H1 (cell line): ENCODE measurements around the gene RARB. TPM values are rescaled to one million over a fixed set of nuclear protein-coding genes. Genes with fewer than 3 reads are reported as not detected.

ENCODE experiments used
- CTCF ChIA-PET: fragments of 300-600 bp; sonication (Branson Sonifier 250); formaldehyde crosslinking; loops from one replicate; lab custom pipeline; 2021; ENCODE audit not compliant: partially characterized antibody; lab: Charles Lee
- POLR2A ChIA-PET: fragments of 300-600 bp; sonication (Branson Sonifier 250); formaldehyde crosslinking; loops from one replicate; lab custom pipeline; 2021; ENCODE audit warnings: inconsistent platforms; ENCODE audit not compliant: partially characterized antibody; lab: Charles Lee
- DNase-seq, 2 experiments: peaks; one replicate each; pipeline versions ENCODE4 v3.0.0 to v3.0.0-alpha.2; 2010 to 2022; ENCODE audit warnings: low spot score in 2 of 2, low read depth in 1 of 2, mixed read lengths in 1 of 2
- FAIRE-seq: peaks from 2 replicates; lab custom pipeline; 2011; peaks lifted over from hg19 to GRCh38; lab: Jason Lieb, UNC
- H2AFZ ChIP-seq: 2 replicates; pipeline ENCODE4 v1.8.1; 2012; ENCODE audit warnings: low read length, inconsistent platforms
- H2AK5ac ChIP-seq: 2 replicates; pipeline ENCODE4 v1.6.1; 2013; ENCODE audit warnings: low read depth, low read length
- H2BK120ac ChIP-seq: replicated peaks from 2 replicates; pipeline ENCODE3; 2013; ENCODE audit warnings: low read depth, low read length, inconsistent platforms
- H2BK12ac ChIP-seq: 2 replicates; pipeline ENCODE4 v1.6.1; 2013; ENCODE audit warnings: low read depth, low read length
- H2BK15ac ChIP-seq: 2 replicates; pipeline ENCODE4 v1.6.1; 2013; ENCODE audit warnings: low read length
- H2BK20ac ChIP-seq: 2 replicates; pipeline ENCODE4 v1.6.1; 2013; ENCODE audit warnings: low read length
- H2BK5ac ChIP-seq: 2 replicates; pipeline ENCODE4 v1.6.1; 2013; ENCODE audit warnings: low read depth, low read length
- H3K14ac ChIP-seq: 2 replicates; pipeline ENCODE4 v1.6.1; 2013; ENCODE audit warnings: inconsistent platforms; ENCODE audit not compliant: insufficient read length
- H3K18ac ChIP-seq: 2 replicates; pipeline ENCODE4 v1.6.1; 2013; ENCODE audit warnings: low read length; ENCODE audit errors: extremely low read depth
- H3K23ac ChIP-seq: 2 replicates; pipeline ENCODE4 v1.6.1; 2013; ENCODE audit warnings: inconsistent platforms; ENCODE audit not compliant: insufficient read length
- H3K23me2 ChIP-seq: 2 replicates; pipeline ENCODE4 v1.6.1; 2013; ENCODE audit warnings: low read depth, low read length
- H3K27ac ChIP-seq: 2 replicates; pipeline ENCODE4 v1.6.1; 2011; ENCODE audit warnings: low read depth, low read length, inconsistent platforms
- H3K27me3 ChIP-seq, 4 experiments: replicated peaks in 1 of 4; 1 replicate in 1 of 4; 2 replicates in 3 of 4; pipeline versions ENCODE4 v1.6.1 to v1.8.1; 2011 to 2013; ENCODE audit warnings: low read length in 3 of 4, mild to moderate bottlenecking in 3 of 4, inconsistent platforms in 2 of 4, mixed read lengths in 2 of 4, moderate library complexity in 1 of 4; ENCODE audit not compliant: control insufficient read depth in 3 of 4, insufficient read depth in 3 of 4; ENCODE audit errors: extremely low read depth in 1 of 4
- H3K36me3 ChIP-seq, 4 experiments: 2 replicates each; pipeline versions ENCODE4 v1.6.1 to v1.8.1; 2011 to 2013; ENCODE audit warnings: mild to moderate bottlenecking in 4 of 4, low read length in 3 of 4, moderate library complexity in 2 of 4, control low read depth in 1 of 4, inconsistent platforms in 1 of 4; ENCODE audit not compliant: insufficient read depth in 4 of 4, control insufficient read depth in 2 of 4
- H3K4ac ChIP-seq: replicated peaks from 2 replicates; pipeline ENCODE3; 2013; ENCODE audit warnings: low read length, low read depth, mixed read lengths, inconsistent platforms; ENCODE audit not compliant: insufficient read length
- H3K4me1 ChIP-seq, 4 experiments: replicated peaks in 1 of 4; 1 replicate in 1 of 4; 2 replicates in 3 of 4; pipeline versions ENCODE4 v1.6.1 to v1.8.1; 2011 to 2013; ENCODE audit warnings: low read length in 3 of 4, inconsistent platforms in 2 of 4, mixed read lengths in 1 of 4; ENCODE audit not compliant: insufficient read depth in 4 of 4, control insufficient read depth in 3 of 4
- H3K4me2 ChIP-seq, 2 experiments: 2 replicates each; pipeline versions ENCODE4 v1.6.1 to v1.8.1; 2011 to 2013; ENCODE audit warnings: low read depth in 2 of 2, low read length in 2 of 2, control low read depth in 1 of 2, inconsistent platforms in 1 of 2, mild to moderate bottlenecking in 1 of 2; ENCODE audit not compliant: insufficient read depth in 1 of 2
- H3K4me3 ChIP-seq, 4 experiments: fragments of 200-600, 300-600 bp in 1 of 4; sonication (generic), shearing (Covaris generic), sonication (Bioruptor Twin) in 1 of 4; 2 replicates each; pipeline versions ENCODE4 v1.5.1 to v1.8.1; 2011 to 2016; ENCODE audit warnings: low read length in 4 of 4, low read depth in 3 of 4, control low read depth in 2 of 4, inconsistent platforms in 2 of 4, mild to moderate bottlenecking in 2 of 4, mixed read lengths in 1 of 4, moderate library complexity in 1 of 4; ENCODE audit not compliant: insufficient read depth in 2 of 4; ENCODE audit errors: extremely low read depth in 1 of 4
- H3K56ac ChIP-seq: replicated peaks from 2 replicates; pipeline ENCODE3; 2013; ENCODE audit warnings: low read depth, mild to moderate bottlenecking, mixed read lengths, low read length, inconsistent platforms; ENCODE audit not compliant: insufficient read length
- H3K79me1 ChIP-seq: 2 replicates; pipeline ENCODE4 v1.6.1; 2013; ENCODE audit warnings: low read depth, low read length, control low read depth
- H3K79me2 ChIP-seq, 2 experiments: 2 replicates each; pipeline versions ENCODE4 v1.6.1 to v1.8.1; 2012 to 2013; ENCODE audit warnings: low read length in 2 of 2, mild to moderate bottlenecking in 2 of 2, inconsistent platforms in 1 of 2; ENCODE audit not compliant: insufficient read depth in 2 of 2, control insufficient read depth in 1 of 2
- H3K9ac ChIP-seq, 4 experiments: replicated peaks in 1 of 4; 1 replicate in 1 of 4; 2 replicates in 3 of 4; pipeline versions ENCODE4 v1.6.1 to v1.8.1; 2011 to 2013; ENCODE audit warnings: low read depth in 3 of 4, low read length in 3 of 4, control low read depth in 2 of 4, mild to moderate bottlenecking in 2 of 4, moderate library complexity in 2 of 4, inconsistent platforms in 1 of 4; ENCODE audit errors: extremely low read depth in 1 of 4
- H3K9me3 ChIP-seq, 2 experiments: 2 replicates each; pipeline versions ENCODE4 v1.6.1 to v1.8.1; 2012 to 2013; ENCODE audit warnings: mild to moderate bottlenecking in 2 of 2, moderate library complexity in 2 of 2, control low read depth in 1 of 2, inconsistent platforms in 1 of 2, low read depth in 1 of 2, low read length in 1 of 2, mixed read lengths in 1 of 2; ENCODE audit not compliant: insufficient read depth in 2 of 2
- H4K20me1 ChIP-seq, 2 experiments: replicated peaks in 1 of 2; 2 replicates each; pipeline versions ENCODE3 to v1.8.1; 2011 to 2013; ENCODE audit warnings: inconsistent platforms in 2 of 2, low read length in 2 of 2, mild to moderate bottlenecking in 1 of 2; ENCODE audit not compliant: insufficient read depth in 2 of 2, control insufficient read depth in 1 of 2
- H4K5ac ChIP-seq: 2 replicates; pipeline ENCODE4 v1.6.1; 2013; ENCODE audit warnings: low read length, low read depth, mixed read lengths, inconsistent platforms; ENCODE audit not compliant: insufficient read length
- H4K8ac ChIP-seq: 2 replicates; pipeline ENCODE4 v1.8.0; 2013; ENCODE audit warnings: mild to moderate bottlenecking, moderate library complexity, low read length, inconsistent platforms; ENCODE audit not compliant: insufficient read depth; ENCODE audit errors: extremely low read depth
- H4K91ac ChIP-seq: replicated peaks from 2 replicates; pipeline ENCODE3; 2013; ENCODE audit warnings: low read length, mixed read lengths, inconsistent platforms; ENCODE audit not compliant: insufficient read length
- ASH2L ChIP-seq: fragments of 200-600, 300-600 bp; sonication (generic); IDR thresholded peaks from one replicate; pipeline ENCODE4 v1.7.1; 2017; ENCODE audit warnings: low read length
- ATF2 ChIP-seq: IDR thresholded peaks from 2 replicates; pipeline ENCODE4 v1.6.1; 2012; ENCODE audit warnings: low read length, inconsistent platforms
- BACH1 ChIP-seq: IDR thresholded peaks from 2 replicates; pipeline ENCODE4 v1.6.1; 2012; ENCODE audit warnings: low read length, improper control_type of control experiment
- CBX8 ChIP-seq: fragments of 300-800, 300-1000 bp; sonication (generic); IDR thresholded peaks from 2 replicates; pipeline ENCODE4 v1.7.1; 2016; ENCODE audit warnings: low read depth, low read length, borderline replicate concordance
- CTCF ChIP-seq, 3 experiments: IDR thresholded peaks; 1 replicate in 2 of 3; 2 replicates in 1 of 3; pipeline versions ENCODE4 v1.5.1 to v1.6.1; 2011; ENCODE audit warnings: low read length in 3 of 3, mild to moderate bottlenecking in 3 of 3, inconsistent platforms in 2 of 3, low read depth in 1 of 3, moderate library complexity in 1 of 3; ENCODE audit not compliant: insufficient read depth in 1 of 3; ENCODE audit errors: control extremely low read depth in 1 of 3
- GTF2F1 ChIP-seq: IDR thresholded peaks from 2 replicates; pipeline ENCODE4 v1.6.1; 2012; ENCODE audit warnings: low read depth, low read length, improper control_type of control experiment, borderline replicate concordance
- NRF1 ChIP-seq: IDR thresholded peaks from 2 replicates; pipeline ENCODE4 v1.6.1; 2011; ENCODE audit warnings: mild to moderate bottlenecking, low read depth, low read length, improper control_type of control experiment
- POLR2A ChIP-seq, 2 experiments: IDR thresholded peaks; 1 replicate in 1 of 2; 2 replicates in 1 of 2; pipeline ENCODE4 v1.6.1; 2011; ENCODE audit warnings: low read depth in 2 of 2, low read length in 2 of 2, mild to moderate bottlenecking in 2 of 2; ENCODE audit errors: control extremely low read depth in 1 of 2
- TCF12 ChIP-seq: IDR thresholded peaks from 2 replicates; pipeline ENCODE4 v1.6.1; 2011; ENCODE audit warnings: low read depth, mild to moderate bottlenecking, low read length
- TEAD4 ChIP-seq: IDR thresholded peaks from 2 replicates; pipeline ENCODE4 v1.6.1; 2012; ENCODE audit warnings: low read depth, low read length, inconsistent platforms, mixed read lengths
- ZNF274 ChIP-seq: IDR thresholded peaks from 2 replicates; pipeline ENCODE4 v1.7.0; 2012; ENCODE audit warnings: low read length, borderline replicate concordance; ENCODE audit errors: extremely low read depth
- WGBS, 2 experiments: shearing (Covaris generic) in 1 of 2; methylation state at CpG; one replicate each; pipeline versions ENCODE4 v1.1.6 to v1.1.7; 2013 to 2015; ENCODE audit warnings: low lambda C conversion rate in 2 of 2, mixed read lengths in 2 of 2, inconsistent platforms in 1 of 2, low coverage in 1 of 2, missing lambda C conversion rate in 1 of 2; ENCODE audit not compliant: insufficient replicate concordance in 2 of 2, insufficient coverage in 1 of 2, insufficient read length in 1 of 2; ENCODE audit errors: extremely low coverage in 1 of 2, missing lambda C conversion rate in 1 of 2; 5-methylcytosine and 5-hydroxymethylcytosine counted together
- polyA plus RNA-seq, 7 experiments: library from polyadenylated mRNA; depleted of rRNA in 3 of 7; stranded (reverse) in 5 of 7; unstranded in 2 of 7; fragments of >200 nt in 5 of 7; fragments of 200-250 nt in 2 of 7; gene quantifications; 1 replicate in 5 of 7; 2 replicates in 1 of 7; 4 replicates in 1 of 7; pipeline versions ENCODE4 v1.2.1 to v1.2.3, GENCODE V29; 2011 to 2013; ENCODE audit warnings: missing spikeins in 2 of 7, mixed read lengths in 2 of 7
- total RNA-seq: library from RNA; stranded (reverse); fragmentation: NEBNext Ultra II Directional; extraction: Animal tissue kit (Norgen Biotek cat#: 25700); gene quantifications from 2 replicates; pipeline ENCODE4 v1.2.1, GENCODE V29; 2021

The RARB gene
- total and polyA plus RNA-seq, 2 of the 8 experiments (the other 6 are each of a cell fraction or from before 2014, with no cell fraction given), result 0.15 to 0.22 TPM

- Histone ChIP-seq H2BK120ac (no peak overlapping the region), H2AFZ (no peak overlapping the region), H3K23ac (no peak overlapping the region), H2BK15ac (no peak overlapping the region), H4K20me1 (no peaks in the 10 kb centered on the region), H3K36me3 (no peaks in the 10 kb centered on the region), H2BK12ac (no peak overlapping the region), H3K27ac (no peak overlapping the region), H3K18ac (no peak overlapping the region), H3K56ac (no peak overlapping the region), H4K8ac (no peak overlapping the region; the same call in 1 of the 2 replicates), H4K5ac (no peak overlapping the region), H3K14ac (no peak overlapping the region), H3K9me3 (no peaks in the 10 kb centered on the region), H3K4ac (no peak overlapping the region), H2AK5ac (no peak overlapping the region), H3K27me3 (no peaks in the 10 kb centered on the region), H3K9ac (no peak overlapping the region), H3K4me3 (no peak overlapping the region), H3K79me1 (no peaks in the 10 kb centered on the region), H3K79me2 (no peaks in the 10 kb centered on the region), H3K4me1 (no peaks in the 10 kb centered on the region), H2BK5ac (no peak overlapping the region), H2BK20ac (no peak overlapping the region), H4K91ac (no peak overlapping the region), H3K23me2 (no peaks in the 10 kb centered on the region), H3K4me2 (no peak overlapping the region)
- ChIA-PET POLR2A (no interaction called here), CTCF (interaction anchor here (1.3 to 1.8 kb wide), 2 partner anchors 15 to 46 kb away, joined by 3 to 5 read pairs; no protein-coding TSS in a partner anchor)
- FAIRE-seq, result no peak
- DNase-seq, result no peak
- WGBS, 2 experiments, result 90% methylated on average over 1 of the region's 1 CpG; no CpG with 5 or more reads in 1 of the 2 experiments
- no peak for TF ChIP-seq NRF1
- no peak for TF ChIP-seq BACH1
- TF ChIP-seq TEAD4, result no peak
- TF ChIP-seq GTF2F1, result no peak
- TF ChIP-seq ASH2L, result no peak
- TF ChIP-seq TCF12, result no peak
- TF ChIP-seq CTCF (IDR thresholded peaks at IDR 0.05; ENCODE audit: control extremely low read depth in 1 of 3, insufficient read depth in 1 of 3, low read depth in 1 of 3, low read length in 3 of 3), result no peak
- TF ChIP-seq ATF2, result no peak
- TF ChIP-seq CBX8, result no peak
- TF ChIP-seq ZNF274, result no peak
- TF ChIP-seq POLR2A (IDR thresholded peaks at IDR 0.05; ENCODE audit: control extremely low read depth in 1 of 2, low read depth in 2 of 2, low read length in 2 of 2), result no peak
Observed at GRCh38 chr3:25547103-25547502, 119.0 kb downstream of the RARB start.
